H1 (cell line): ENCODE measurements around the gene PPP2R2D. TPM values are rescaled to one million over a fixed set of nuclear protein-coding genes. Genes with fewer than 3 reads are reported as not detected.

Source experiments
- CTCF ChIA-PET: fragments of 300-600 bp; sonication (Branson Sonifier 250); formaldehyde crosslinking; loops from one replicate; lab custom pipeline; 2021; ENCODE audit not compliant: partially characterized antibody; lab: Charles Lee
- POLR2A ChIA-PET: fragments of 300-600 bp; sonication (Branson Sonifier 250); formaldehyde crosslinking; loops from one replicate; lab custom pipeline; 2021; ENCODE audit warnings: inconsistent platforms; ENCODE audit not compliant: partially characterized antibody; lab: Charles Lee
- DNase-seq, 2 experiments: peaks; one replicate each; pipeline versions ENCODE4 v3.0.0 to v3.0.0-alpha.2; 2010 to 2022; ENCODE audit warnings: low spot score in 2 of 2, low read depth in 1 of 2, mixed read lengths in 1 of 2
- FAIRE-seq: peaks from 2 replicates; lab custom pipeline; 2011; peaks lifted over from hg19 to GRCh38; lab: Jason Lieb, UNC
- H2AFZ ChIP-seq: 2 replicates; pipeline ENCODE4 v1.8.1; 2012; ENCODE audit warnings: low read length, inconsistent platforms
- H2AK5ac ChIP-seq: 2 replicates; pipeline ENCODE4 v1.6.1; 2013; ENCODE audit warnings: low read depth, low read length
- H2BK120ac ChIP-seq: replicated peaks from 2 replicates; pipeline ENCODE3; 2013; ENCODE audit warnings: low read depth, low read length, inconsistent platforms
- H2BK12ac ChIP-seq: 2 replicates; pipeline ENCODE4 v1.6.1; 2013; ENCODE audit warnings: low read depth, low read length
- H2BK15ac ChIP-seq: 2 replicates; pipeline ENCODE4 v1.6.1; 2013; ENCODE audit warnings: low read length
- H2BK20ac ChIP-seq: 2 replicates; pipeline ENCODE4 v1.6.1; 2013; ENCODE audit warnings: low read length
- H2BK5ac ChIP-seq: 2 replicates; pipeline ENCODE4 v1.6.1; 2013; ENCODE audit warnings: low read depth, low read length
- H3K14ac ChIP-seq: 2 replicates; pipeline ENCODE4 v1.6.1; 2013; ENCODE audit warnings: inconsistent platforms; ENCODE audit not compliant: insufficient read length
- H3K18ac ChIP-seq: 2 replicates; pipeline ENCODE4 v1.6.1; 2013; ENCODE audit warnings: low read length; ENCODE audit errors: extremely low read depth
- H3K23ac ChIP-seq: 2 replicates; pipeline ENCODE4 v1.6.1; 2013; ENCODE audit warnings: inconsistent platforms; ENCODE audit not compliant: insufficient read length
- H3K23me2 ChIP-seq: 2 replicates; pipeline ENCODE4 v1.6.1; 2013; ENCODE audit warnings: low read depth, low read length
- H3K27ac ChIP-seq: 2 replicates; pipeline ENCODE4 v1.6.1; 2011; ENCODE audit warnings: low read depth, low read length, inconsistent platforms
- H3K27me3 ChIP-seq, 4 experiments: replicated peaks in 1 of 4; 1 replicate in 1 of 4; 2 replicates in 3 of 4; pipeline versions ENCODE4 v1.6.1 to v1.8.1; 2011 to 2013; ENCODE audit warnings: low read length in 3 of 4, mild to moderate bottlenecking in 3 of 4, inconsistent platforms in 2 of 4, mixed read lengths in 2 of 4, moderate library complexity in 1 of 4; ENCODE audit not compliant: control insufficient read depth in 3 of 4, insufficient read depth in 3 of 4; ENCODE audit errors: extremely low read depth in 1 of 4
- H3K36me3 ChIP-seq, 4 experiments: 2 replicates each; pipeline versions ENCODE4 v1.6.1 to v1.8.1; 2011 to 2013; ENCODE audit warnings: mild to moderate bottlenecking in 4 of 4, low read length in 3 of 4, moderate library complexity in 2 of 4, control low read depth in 1 of 4, inconsistent platforms in 1 of 4; ENCODE audit not compliant: insufficient read depth in 4 of 4, control insufficient read depth in 2 of 4
- H3K4ac ChIP-seq: replicated peaks from 2 replicates; pipeline ENCODE3; 2013; ENCODE audit warnings: low read length, low read depth, mixed read lengths, inconsistent platforms; ENCODE audit not compliant: insufficient read length
- H3K4me1 ChIP-seq, 4 experiments: replicated peaks in 1 of 4; 1 replicate in 1 of 4; 2 replicates in 3 of 4; pipeline versions ENCODE4 v1.6.1 to v1.8.1; 2011 to 2013; ENCODE audit warnings: low read length in 3 of 4, inconsistent platforms in 2 of 4, mixed read lengths in 1 of 4; ENCODE audit not compliant: insufficient read depth in 4 of 4, control insufficient read depth in 3 of 4
- H3K4me2 ChIP-seq, 2 experiments: 2 replicates each; pipeline versions ENCODE4 v1.6.1 to v1.8.1; 2011 to 2013; ENCODE audit warnings: low read depth in 2 of 2, low read length in 2 of 2, control low read depth in 1 of 2, inconsistent platforms in 1 of 2, mild to moderate bottlenecking in 1 of 2; ENCODE audit not compliant: insufficient read depth in 1 of 2
- H3K4me3 ChIP-seq, 4 experiments: fragments of 200-600, 300-600 bp in 1 of 4; sonication (generic), shearing (Covaris generic), sonication (Bioruptor Twin) in 1 of 4; 2 replicates each; pipeline versions ENCODE4 v1.5.1 to v1.8.1; 2011 to 2016; ENCODE audit warnings: low read length in 4 of 4, low read depth in 3 of 4, control low read depth in 2 of 4, inconsistent platforms in 2 of 4, mild to moderate bottlenecking in 2 of 4, mixed read lengths in 1 of 4, moderate library complexity in 1 of 4; ENCODE audit not compliant: insufficient read depth in 2 of 4; ENCODE audit errors: extremely low read depth in 1 of 4
- H3K56ac ChIP-seq: replicated peaks from 2 replicates; pipeline ENCODE3; 2013; ENCODE audit warnings: low read depth, mild to moderate bottlenecking, mixed read lengths, low read length, inconsistent platforms; ENCODE audit not compliant: insufficient read length
- H3K79me1 ChIP-seq: 2 replicates; pipeline ENCODE4 v1.6.1; 2013; ENCODE audit warnings: low read depth, low read length, control low read depth
- H3K79me2 ChIP-seq, 2 experiments: 2 replicates each; pipeline versions ENCODE4 v1.6.1 to v1.8.1; 2012 to 2013; ENCODE audit warnings: low read length in 2 of 2, mild to moderate bottlenecking in 2 of 2, inconsistent platforms in 1 of 2; ENCODE audit not compliant: insufficient read depth in 2 of 2, control insufficient read depth in 1 of 2
- H3K9ac ChIP-seq, 4 experiments: replicated peaks in 1 of 4; 1 replicate in 1 of 4; 2 replicates in 3 of 4; pipeline versions ENCODE4 v1.6.1 to v1.8.1; 2011 to 2013; ENCODE audit warnings: low read depth in 3 of 4, low read length in 3 of 4, control low read depth in 2 of 4, mild to moderate bottlenecking in 2 of 4, moderate library complexity in 2 of 4, inconsistent platforms in 1 of 4; ENCODE audit errors: extremely low read depth in 1 of 4
- H3K9me3 ChIP-seq, 2 experiments: 2 replicates each; pipeline versions ENCODE4 v1.6.1 to v1.8.1; 2012 to 2013; ENCODE audit warnings: mild to moderate bottlenecking in 2 of 2, moderate library complexity in 2 of 2, control low read depth in 1 of 2, inconsistent platforms in 1 of 2, low read depth in 1 of 2, low read length in 1 of 2, mixed read lengths in 1 of 2; ENCODE audit not compliant: insufficient read depth in 2 of 2
- H4K20me1 ChIP-seq, 2 experiments: replicated peaks in 1 of 2; 2 replicates each; pipeline versions ENCODE3 to v1.8.1; 2011 to 2013; ENCODE audit warnings: inconsistent platforms in 2 of 2, low read length in 2 of 2, mild to moderate bottlenecking in 1 of 2; ENCODE audit not compliant: insufficient read depth in 2 of 2, control insufficient read depth in 1 of 2
- H4K5ac ChIP-seq: 2 replicates; pipeline ENCODE4 v1.6.1; 2013; ENCODE audit warnings: low read length, low read depth, mixed read lengths, inconsistent platforms; ENCODE audit not compliant: insufficient read length
- H4K8ac ChIP-seq: 2 replicates; pipeline ENCODE4 v1.8.0; 2013; ENCODE audit warnings: mild to moderate bottlenecking, moderate library complexity, low read length, inconsistent platforms; ENCODE audit not compliant: insufficient read depth; ENCODE audit errors: extremely low read depth
- H4K91ac ChIP-seq: replicated peaks from 2 replicates; pipeline ENCODE3; 2013; ENCODE audit warnings: low read length, mixed read lengths, inconsistent platforms; ENCODE audit not compliant: insufficient read length
- EGR1 ChIP-seq: IDR thresholded peaks from 2 replicates; pipeline ENCODE4 v1.6.1; 2011; ENCODE audit warnings: low read depth, low read length, borderline replicate concordance
- KDM1A ChIP-seq: fragments of 200-600, 300-600 bp; sonication (generic); IDR thresholded peaks from 2 replicates; pipeline ENCODE4 v1.7.1; 2016; ENCODE audit warnings: mild to moderate bottlenecking, low read length, borderline replicate concordance
- MAFK ChIP-seq: IDR thresholded peaks from 2 replicates; pipeline ENCODE4 v1.6.1; 2012; ENCODE audit warnings: low read depth, mild to moderate bottlenecking, improper control_type of control experiment, low read length
- NANOG ChIP-seq: IDR thresholded peaks from 2 replicates; pipeline ENCODE4 v1.6.1; 2011; ENCODE audit warnings: low read length, low read depth, mild to moderate bottlenecking, inconsistent platforms; ENCODE audit not compliant: insufficient read depth, poor library complexity, severe bottlenecking
- POLR2AphosphoS5 ChIP-seq: IDR thresholded peaks from 2 replicates; pipeline ENCODE4 v1.6.1; 2011; ENCODE audit warnings: low read depth, low read length
- WGBS, 2 experiments: shearing (Covaris generic) in 1 of 2; methylation state at CpG; one replicate each; pipeline versions ENCODE4 v1.1.6 to v1.1.7; 2013 to 2015; ENCODE audit warnings: low lambda C conversion rate in 2 of 2, mixed read lengths in 2 of 2, inconsistent platforms in 1 of 2, low coverage in 1 of 2, missing lambda C conversion rate in 1 of 2; ENCODE audit not compliant: insufficient replicate concordance in 2 of 2, insufficient coverage in 1 of 2, insufficient read length in 1 of 2; ENCODE audit errors: extremely low coverage in 1 of 2, missing lambda C conversion rate in 1 of 2; 5-methylcytosine and 5-hydroxymethylcytosine counted together
- polyA plus RNA-seq, 7 experiments: library from polyadenylated mRNA; depleted of rRNA in 3 of 7; stranded (reverse) in 5 of 7; unstranded in 2 of 7; fragments of >200 nt in 5 of 7; fragments of 200-250 nt in 2 of 7; gene quantifications; 1 replicate in 5 of 7; 2 replicates in 1 of 7; 4 replicates in 1 of 7; pipeline versions ENCODE4 v1.2.1 to v1.2.3, GENCODE V29; 2011 to 2013; ENCODE audit warnings: missing spikeins in 2 of 7, mixed read lengths in 2 of 7
- total RNA-seq: library from RNA; stranded (reverse); fragmentation: NEBNext Ultra II Directional; extraction: Animal tissue kit (Norgen Biotek cat#: 25700); gene quantifications from 2 replicates; pipeline ENCODE4 v1.2.1, GENCODE V29; 2021
- TF ChIP-seq, protein P1 (sequence below): IDR thresholded peaks from 2 replicates; pipeline ENCODE4 v1.6.1; 2011; ENCODE audit warnings: low read depth, mild to moderate bottlenecking, low read length; ENCODE audit not compliant: insufficient read depth

The PPP2R2D gene
- total and polyA plus RNA-seq, 2 of the 8 experiments (the other 6 are each of a cell fraction or from before 2014, with no cell fraction given) = 25.4 to 32.8 TPM

DNA sequence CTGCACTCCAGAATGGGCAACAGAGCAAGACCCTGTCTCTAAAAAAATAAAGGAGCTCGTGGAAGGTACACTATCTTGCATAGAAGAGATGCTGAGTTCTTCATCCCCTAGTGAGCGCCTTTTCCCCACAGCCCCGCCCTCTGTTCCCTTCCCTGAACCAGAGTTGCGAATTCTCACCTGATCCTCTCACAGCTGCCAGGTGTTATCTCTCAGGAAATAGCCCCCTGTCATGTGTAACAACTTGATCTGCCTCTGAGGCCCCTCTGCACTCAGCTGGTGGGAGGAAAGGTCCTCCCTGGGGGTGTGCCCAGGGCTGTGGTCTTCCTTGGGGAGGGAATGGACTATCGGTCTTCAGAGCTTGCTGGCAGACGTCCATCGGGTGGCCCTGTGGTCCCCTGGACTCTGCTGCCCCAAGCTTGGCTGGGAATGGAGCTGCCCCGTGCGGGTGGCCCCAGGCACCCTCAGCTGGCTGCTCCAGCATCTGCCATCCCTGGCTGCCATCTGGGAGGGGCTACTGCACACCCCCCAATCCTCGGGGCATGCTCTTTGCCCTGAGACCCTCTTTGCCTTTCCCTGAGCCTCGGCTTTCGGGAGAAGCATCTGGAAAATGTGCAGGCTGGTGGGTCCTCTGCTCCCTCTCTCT is 102.6 kb downstream of the PPP2R2D start:
- no peak for FAIRE-seq

More for the DNA sequence above, 102.6 kb downstream of the PPP2R2D start:
- ChIA-PET POLR2A (no interaction called here), CTCF (interaction anchor here (1.2 to 7.7 kb wide), 2 partner anchors 9 to 18 kb away, joined by 3 to 86 read pairs; no protein-coding TSS in a partner anchor)
- no peak overlapping the region for H3K14ac ChIP-seq
- H2BK15ac ChIP-seq = peak overlapping the region; percentile 8
- no peak overlapping the region for H3K4me2 ChIP-seq
- no peak overlapping the region for H3K18ac ChIP-seq
- H3K79me2 ChIP-seq = no peaks in the 10 kb centered on the region
- H3K9ac ChIP-seq = no peak overlapping the region
- no peaks in the 10 kb centered on the region for H4K20me1 ChIP-seq
- H2AK5ac ChIP-seq = 0 out of 2 replicates have a peak overlapping the region, but pooled peaks have one; percentile 28
- H3K56ac ChIP-seq = no peak overlapping the region
- 83% methylated on average over 11 of the region's 12 CpGs; no CpG with 5 or more reads in 1 of the 2 experiments for WGBS, 2 experiments
- H3K4me1 ChIP-seq = peaks cover 0 to 14% (median 10%) of the 10 kb centered on the region in 4 experiments; a peak in 6 of 7 replicates
- no peak overlapping the region; the same call in 1 of the 2 replicates for H2BK5ac ChIP-seq
- no peaks in the 10 kb centered on the region for H3K27me3 ChIP-seq
- no peak overlapping the region for H3K23ac ChIP-seq
- peak overlapping the region; percentile 53 for H3K4ac ChIP-seq
- no peaks in the 10 kb centered on the region for H3K23me2 ChIP-seq
- no peak overlapping the region for H2AFZ ChIP-seq
- no peak overlapping the region for H2BK12ac ChIP-seq
- H4K8ac ChIP-seq = no peak overlapping the region; the same call in 1 of the 2 replicates
- DNase-seq = no peak
- H3K27ac ChIP-seq = no peak overlapping the region
- no peaks in the 10 kb centered on the region for H3K79me1 ChIP-seq
- H3K4me3 ChIP-seq = no peak overlapping the region
- H2BK120ac ChIP-seq = peak overlapping the region; percentile 90
- H3K9me3 ChIP-seq = peaks cover 5 to 8% of the 10 kb centered on the region in 2 experiments; a peak in 3 of 4 replicates
- no peak overlapping the region for H4K5ac ChIP-seq
- H3K36me3 ChIP-seq = no peaks in the 10 kb centered on the region
- peak overlapping the region; percentile 54 for H4K91ac ChIP-seq
- TF ChIP-seq NANOG (no peak), KDM1A (no peak), POLR2AphosphoS5 (no peak), MAFK (no peak), EGR1 (no peak)
- TF ChIP-seq, protein P1, sequence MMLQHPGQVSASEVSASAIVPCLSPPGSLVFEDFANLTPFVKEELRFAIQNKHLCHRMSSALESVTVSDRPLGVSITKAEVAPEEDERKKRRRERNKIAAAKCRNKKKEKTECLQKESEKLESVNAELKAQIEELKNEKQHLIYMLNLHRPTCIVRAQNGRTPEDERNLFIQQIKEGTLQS = no peak
- 0 out of 2 replicates have a peak overlapping the region, but pooled peaks have one; percentile 80 for H2BK20ac ChIP-seq
